ENCODE data around the gene KCTD5.

KCTD5 gene

DNA sequence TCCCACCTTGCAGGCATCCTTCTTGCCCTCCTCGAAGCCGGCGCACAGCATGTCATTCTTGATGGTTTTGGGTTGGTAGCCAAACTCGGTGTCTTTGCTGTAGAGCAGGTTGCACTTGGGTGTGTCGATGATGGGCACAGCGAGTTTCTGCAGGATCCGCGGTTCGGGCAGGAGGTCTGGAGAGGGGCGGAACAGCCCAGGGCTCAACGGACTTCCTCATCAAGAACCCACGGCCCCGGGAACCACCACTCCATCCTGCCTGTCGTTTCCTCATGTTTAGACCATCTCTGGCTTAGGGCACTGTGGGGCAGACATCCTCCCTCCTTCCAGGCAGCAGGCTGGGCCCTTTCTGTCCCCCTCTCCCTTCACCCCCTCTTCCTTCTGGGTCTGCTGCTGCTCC lies 31.2 kb downstream of the KCTD5 start:
- no peak overlapping the region for H3K9ac ChIP-seq (ENCODE audit: low read length)
- H3K4me2 ChIP-seq (ENCODE audit: low read depth, low read length, poor library complexity, severe bottlenecking) = no peak overlapping the region
- H4K20me1 ChIP-seq (ENCODE audit: low read depth, low read length) = no peaks in the 10 kb centered on the region

DNA sequence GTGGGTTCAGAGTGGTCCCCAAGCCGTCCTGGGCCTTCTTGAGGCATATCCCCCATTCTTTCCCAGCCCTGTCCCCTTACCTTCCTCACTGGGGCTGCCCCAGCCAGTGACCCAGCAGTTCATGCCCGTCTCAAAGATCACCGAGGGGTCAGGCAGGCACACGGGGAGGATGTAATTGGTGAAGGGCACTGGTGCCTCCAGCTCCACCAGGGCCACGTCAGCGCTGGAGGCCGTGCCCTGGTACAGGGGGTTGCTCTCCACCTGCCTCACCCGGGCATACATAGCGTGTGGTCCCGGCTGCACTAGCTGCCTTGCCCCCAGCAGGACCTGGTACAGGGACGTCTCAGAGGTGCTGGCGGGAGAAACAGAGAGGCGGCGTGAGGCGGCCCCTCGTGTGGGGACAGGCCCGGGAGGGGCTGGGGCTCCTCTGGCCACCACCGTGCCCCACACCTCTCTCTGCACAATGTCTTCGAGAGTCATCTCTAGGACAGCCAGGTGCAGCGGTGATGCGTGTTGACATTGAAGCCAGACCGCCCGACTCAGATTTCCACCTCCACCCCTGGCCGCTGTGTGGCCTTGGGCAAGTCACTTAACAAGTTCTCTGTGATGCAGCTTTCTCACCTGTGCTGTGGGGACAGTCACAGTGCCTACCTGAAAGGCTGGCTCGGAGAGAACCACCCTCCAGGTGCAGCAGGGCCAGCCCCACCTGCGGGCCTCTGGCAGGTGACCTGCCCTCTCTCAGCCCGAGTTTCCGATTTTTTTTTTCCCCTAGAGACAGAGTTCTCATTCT lies 31.9 kb downstream of the KCTD5 start:
- no peaks in the 10 kb centered on the region for H3K9me2 ChIP-seq (replicated peaks; ENCODE audit: insufficient read depth, low read length)
- H3K27me3 ChIP-seq (ENCODE audit: low read length) = no peaks in the 10 kb centered on the region
- no peaks in the 10 kb centered on the region for H3F3A ChIP-seq (ENCODE audit: insufficient read depth)
- H3K27ac ChIP-seq (ENCODE audit: low read depth, low read length) = no peak overlapping the region
- H3K4me3 ChIP-seq (ENCODE audit: insufficient read depth, low read length, poor library complexity, severe bottlenecking) = no peak overlapping the region
- H3K79me2 ChIP-seq (ENCODE audit: insufficient read depth, low read length) = no peaks in the 10 kb centered on the region
- no peaks in the 10 kb centered on the region for H4K20me1 ChIP-seq (ENCODE audit: low read depth, low read length)
- no peak for TF ChIP-seq EZH2phosphoT487 (conservative IDR thresholded peaks at IDR 0.05; ENCODE audit: low read length)
- TF ChIP-seq, protein P1, sequence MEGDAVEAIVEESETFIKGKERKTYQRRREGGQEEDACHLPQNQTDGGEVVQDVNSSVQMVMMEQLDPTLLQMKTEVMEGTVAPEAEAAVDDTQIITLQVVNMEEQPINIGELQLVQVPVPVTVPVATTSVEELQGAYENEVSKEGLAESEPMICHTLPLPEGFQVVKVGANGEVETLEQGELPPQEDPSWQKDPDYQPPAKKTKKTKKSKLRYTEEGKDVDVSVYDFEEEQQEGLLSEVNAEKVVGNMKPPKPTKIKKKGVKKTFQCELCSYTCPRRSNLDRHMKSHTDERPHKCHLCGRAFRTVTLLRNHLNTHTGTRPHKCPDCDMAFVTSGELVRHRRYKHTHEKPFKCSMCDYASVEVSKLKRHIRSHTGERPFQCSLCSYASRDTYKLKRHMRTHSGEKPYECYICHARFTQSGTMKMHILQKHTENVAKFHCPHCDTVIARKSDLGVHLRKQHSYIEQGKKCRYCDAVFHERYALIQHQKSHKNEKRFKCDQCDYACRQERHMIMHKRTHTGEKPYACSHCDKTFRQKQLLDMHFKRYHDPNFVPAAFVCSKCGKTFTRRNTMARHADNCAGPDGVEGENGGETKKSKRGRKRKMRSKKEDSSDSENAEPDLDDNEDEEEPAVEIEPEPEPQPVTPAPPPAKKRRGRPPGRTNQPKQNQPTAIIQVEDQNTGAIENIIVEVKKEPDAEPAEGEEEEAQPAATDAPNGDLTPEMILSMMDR (IDR thresholded peaks at IDR 0.05; ENCODE audit: insufficient read depth, low read length, poor library complexity, severe bottlenecking) = no peak
- no peaks in the 10 kb centered on the region for H3K9me3 ChIP-seq (ENCODE audit: insufficient read depth, low read length)
- no peak overlapping the region for H3K9ac ChIP-seq (ENCODE audit: low read length)
- H3K36me3 ChIP-seq (ENCODE audit: low read length) = no peaks in the 10 kb centered on the region
- H3K4me2 ChIP-seq (ENCODE audit: low read depth, low read length, poor library complexity, severe bottlenecking) = no peak overlapping the region
- no peak overlapping the region for H2AFZ ChIP-seq (ENCODE audit: low read depth, low read length, severe bottlenecking)

More for the DNA sequence above, 31.2 kb downstream of the KCTD5 start:
- no peak for TF ChIP-seq EZH2phosphoT487 (conservative IDR thresholded peaks at IDR 0.05; ENCODE audit: low read length)
- TF ChIP-seq, protein P1 (IDR thresholded peaks at IDR 0.05; ENCODE audit: insufficient read depth, low read length, poor library complexity, severe bottlenecking) = no peak
- Histone ChIP-seq H3K4me3 (ENCODE audit: insufficient read depth, low read length, poor library complexity, severe bottlenecking) (no peak overlapping the region), H3K36me3 (ENCODE audit: low read length) (no peaks in the 10 kb centered on the region), H2AFZ (ENCODE audit: low read depth, low read length, severe bottlenecking) (no peak overlapping the region), H3K9me3 (ENCODE audit: insufficient read depth, low read length) (no peaks in the 10 kb centered on the region), H3F3A (ENCODE audit: insufficient read depth) (no peaks in the 10 kb centered on the region), H3K27ac (ENCODE audit: low read depth, low read length) (no peak overlapping the region), H3K9me2 (replicated peaks; ENCODE audit: insufficient read depth, low read length) (no peaks in the 10 kb centered on the region), H3K27me3 (ENCODE audit: low read length) (no peaks in the 10 kb centered on the region), H3K79me2 (ENCODE audit: insufficient read depth, low read length) (no peaks in the 10 kb centered on the region)

DNA sequence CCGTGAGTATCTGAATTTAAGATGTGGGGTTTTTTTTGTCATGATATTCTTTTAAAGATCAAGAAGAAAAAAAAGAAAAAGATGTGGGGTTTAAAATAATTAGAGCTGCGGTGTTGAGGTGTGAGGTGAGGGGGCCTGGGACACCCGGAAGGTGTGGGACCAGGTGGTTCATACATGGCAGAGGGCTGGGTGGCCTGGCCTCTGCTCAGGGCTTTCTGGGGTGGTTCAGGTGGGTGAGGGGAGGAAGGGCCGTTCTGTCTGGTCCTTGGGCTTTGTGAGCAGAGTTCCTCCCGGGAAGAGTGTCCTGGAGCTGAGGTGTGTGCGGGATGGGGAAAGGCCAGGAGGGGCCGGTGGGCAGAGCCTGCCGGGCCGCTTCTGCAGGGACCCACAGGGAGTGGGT lies 32.7 kb downstream of the KCTD5 start:
- TF ChIP-seq, protein P1 (IDR thresholded peaks at IDR 0.05; ENCODE audit: insufficient read depth, low read length, poor library complexity, severe bottlenecking) = no peak
- no peak for TF ChIP-seq EZH2phosphoT487 (conservative IDR thresholded peaks at IDR 0.05; ENCODE audit: low read length)
- Histone ChIP-seq H3K36me3 (ENCODE audit: low read length) (no peaks in the 10 kb centered on the region), H3K9me3 (ENCODE audit: insufficient read depth, low read length) (no peaks in the 10 kb centered on the region), H2AFZ (ENCODE audit: low read depth, low read length, severe bottlenecking) (no peak overlapping the region), H3K4me3 (ENCODE audit: insufficient read depth, low read length, poor library complexity, severe bottlenecking) (no peak overlapping the region), H3K4me2 (ENCODE audit: low read depth, low read length, poor library complexity, severe bottlenecking) (no peak overlapping the region), H4K20me1 (ENCODE audit: low read depth, low read length) (no peaks in the 10 kb centered on the region), H3K9me2 (replicated peaks; ENCODE audit: insufficient read depth, low read length) (no peaks in the 10 kb centered on the region), H3K79me2 (ENCODE audit: insufficient read depth, low read length) (no peaks in the 10 kb centered on the region), H3F3A (ENCODE audit: insufficient read depth) (no peaks in the 10 kb centered on the region), H3K9ac (ENCODE audit: low read length) (no peak overlapping the region), H3K27ac (ENCODE audit: low read depth, low read length) (no peak overlapping the region), H3K27me3 (ENCODE audit: low read length) (no peaks in the 10 kb centered on the region)

Data from SU-DHL-6 (cell line).